Skeletal muscle satellite cell (primary cell): ENCODE results near the gene CREB5.
A peak's percentile ranks its signal among the peaks of the same experiment; 100 is the strongest.
"Not testable (repeated sequence)": the region's sequence is repeated elsewhere in the genome, so short reads cannot be mapped to it uniquely, and the experiment has no call there.

Source experiments
- H3K27me3 ChIP-seq: 2 replicates; pipeline ENCODE4 v1.7.0; 2013; ENCODE audit warnings: low read length; ENCODE audit not compliant: control insufficient read depth, insufficient read depth
- H3K36me3 ChIP-seq: 2 replicates; pipeline ENCODE4 v1.7.0; 2013; ENCODE audit warnings: mild to moderate bottlenecking, control low read depth, low read length; ENCODE audit not compliant: insufficient read depth
- H3K4me1 ChIP-seq: 2 replicates; pipeline ENCODE4 v1.7.0; 2013; ENCODE audit warnings: low read length; ENCODE audit not compliant: control insufficient read depth, insufficient read depth
- H3K4me2 ChIP-seq: 2 replicates; pipeline ENCODE4 v1.7.0; 2013; ENCODE audit warnings: mild to moderate bottlenecking, low read length
- H3K4me3 ChIP-seq: 2 replicates; pipeline ENCODE4 v1.7.0; 2013; ENCODE audit warnings: low read length
- H3K9ac ChIP-seq: 2 replicates; pipeline ENCODE4 v1.7.0; 2013; ENCODE audit warnings: mild to moderate bottlenecking, low read depth, low read length, moderate library complexity
- H3K9me3 ChIP-seq: replicated peaks from 2 replicates; pipeline ENCODE4 v1.7.0; 2013; ENCODE audit warnings: mild to moderate bottlenecking, control low read depth, low read length

Gene CREB5

GRCh38 chr7:28608237-28608656 lies 195.9 kb downstream of the CREB5 start:
- Histone ChIP-seq H3K9ac (no peak overlapping the region), H3K4me3 (no peak overlapping the region), H3K4me1 (peaks cover 10% of the 10 kb centered on the region), H3K36me3 (no peaks in the 10 kb centered on the region), H3K9me3 (no peaks in the 10 kb centered on the region), H3K4me2 (no peak overlapping the region), H3K27me3 (no peaks in the 10 kb centered on the region)

- no peaks in the 10 kb centered on the region for H3K9me3 ChIP-seq
- no peak overlapping the region for H3K4me3 ChIP-seq
- H3K4me2 ChIP-seq = no peak overlapping the region
- H3K9ac ChIP-seq = no peak overlapping the region
- no peaks in the 10 kb centered on the region for H3K36me3 ChIP-seq
- H3K4me1 ChIP-seq = peaks cover 10% of the 10 kb centered on the region
- no peaks in the 10 kb centered on the region for H3K27me3 ChIP-seq
These were observed 196.4 kb downstream of the CREB5 start for GRCh38 chr7:28608731-28609130.

- no peaks in the 10 kb centered on the region for H3K36me3 ChIP-seq
- peaks cover 10% of the 10 kb centered on the region for H3K4me1 ChIP-seq
- H3K27me3 ChIP-seq = no peaks in the 10 kb centered on the region
- H3K4me3 ChIP-seq = no peak overlapping the region
- no peak overlapping the region for H3K4me2 ChIP-seq
- H3K9me3 ChIP-seq = no peaks in the 10 kb centered on the region
- no peak overlapping the region for H3K9ac ChIP-seq
These were observed 197.3 kb downstream of the CREB5 start for GRCh38 chr7:28609608-28610007.

- H3K4me3 ChIP-seq, H3K9ac ChIP-seq, H3K4me2 ChIP-seq, H3K27me3 ChIP-seq, H3K4me1 ChIP-seq, H3K9me3 ChIP-seq, H3K36me3 ChIP-seq: not testable (repeated sequence)
These were observed 199.1 kb downstream of the CREB5 start for GRCh38 chr7:28611399-28611897.

GRCh38 chr7:28613262-28613661 lies 200.9 kb downstream of the CREB5 start:
- Histone ChIP-seq H3K4me1 (peaks cover 10% of the 10 kb centered on the region), H3K9ac (no peak overlapping the region), H3K9me3 (no peaks in the 10 kb centered on the region), H3K36me3 (no peaks in the 10 kb centered on the region), H3K4me3 (no peak overlapping the region), H3K4me2 (no peak overlapping the region), H3K27me3 (no peaks in the 10 kb centered on the region)

- Histone ChIP-seq H3K4me1 (no peaks in the 10 kb centered on the region), H3K9ac (no peak overlapping the region), H3K4me3 (no peak overlapping the region), H3K9me3 (no peaks in the 10 kb centered on the region), H3K36me3 (no peaks in the 10 kb centered on the region), H3K27me3 (no peaks in the 10 kb centered on the region), H3K4me2 (no peak overlapping the region)
These were observed 202.8 kb downstream of the CREB5 start for GRCh38 chr7:28615091-28615490.

- H3K9me3 ChIP-seq = no peaks in the 10 kb centered on the region
- no peaks in the 10 kb centered on the region for H3K4me1 ChIP-seq
- H3K36me3 ChIP-seq = no peaks in the 10 kb centered on the region
- no peak overlapping the region for H3K4me3 ChIP-seq
- no peak overlapping the region for H3K4me2 ChIP-seq
- H3K27me3 ChIP-seq = no peaks in the 10 kb centered on the region
- H3K9ac ChIP-seq = no peak overlapping the region
These were observed 205.1 kb downstream of the CREB5 start for GRCh38 chr7:28617308-28617880.

GRCh38 chr7:28618383-28618782 lies 206.1 kb downstream of the CREB5 start:
- H3K27me3 ChIP-seq = no peaks in the 10 kb centered on the region

GRCh38 chr7:28619256-28619655 lies 206.9 kb downstream of the CREB5 start:
- no peaks in the 10 kb centered on the region for H3K27me3 ChIP-seq
- H3K4me1 ChIP-seq = peaks cover 11% of the 10 kb centered on the region
- H3K9me3 ChIP-seq = no peaks in the 10 kb centered on the region
- H3K36me3 ChIP-seq = no peaks in the 10 kb centered on the region
- no peak overlapping the region for H3K4me2 ChIP-seq
- no peak overlapping the region for H3K9ac ChIP-seq
- H3K4me3 ChIP-seq = no peak overlapping the region

More at GRCh38 chr7:28618383-28618782, 206.1 kb downstream of the CREB5 start:
- no peaks in the 10 kb centered on the region for H3K36me3 ChIP-seq
- H3K4me3 ChIP-seq = no peak overlapping the region
- no peak overlapping the region for H3K9ac ChIP-seq
- peaks cover 4% of the 10 kb centered on the region for H3K4me1 ChIP-seq
- H3K9me3 ChIP-seq = no peaks in the 10 kb centered on the region
- no peak overlapping the region for H3K4me2 ChIP-seq

- Histone ChIP-seq H3K36me3 (no peaks in the 10 kb centered on the region), H3K9me3 (no peaks in the 10 kb centered on the region), H3K4me3 (no peak overlapping the region), H3K27me3 (no peaks in the 10 kb centered on the region), H3K4me1 (peaks cover 16% of the 10 kb centered on the region), H3K4me2 (no peak overlapping the region), H3K9ac (no peak overlapping the region)
These were observed 209.1 kb downstream of the CREB5 start for GRCh38 chr7:28621369-28621841.

- peak overlapping the region; percentile 25 for H3K9ac ChIP-seq
- H3K36me3 ChIP-seq = no peaks in the 10 kb centered on the region
- H3K27me3 ChIP-seq = no peaks in the 10 kb centered on the region
- H3K4me3 ChIP-seq = no peak overlapping the region
- peaks cover 34% of the 10 kb centered on the region for H3K4me1 ChIP-seq
- H3K4me2 ChIP-seq = peak overlapping the region; percentile 40
- no peaks in the 10 kb centered on the region for H3K9me3 ChIP-seq
These were observed 210.9 kb downstream of the CREB5 start for GRCh38 chr7:28623105-28623730.

GRCh38 chr7:28623863-28624262 lies 211.5 kb downstream of the CREB5 start:
- H3K4me2 ChIP-seq = peak overlapping the region; percentile 2
- peaks cover 40% of the 10 kb centered on the region for H3K4me1 ChIP-seq
- H3K9ac ChIP-seq = peak overlapping the region; percentile 25
- H3K27me3 ChIP-seq = no peaks in the 10 kb centered on the region
- no peak overlapping the region for H3K4me3 ChIP-seq
- no peaks in the 10 kb centered on the region for H3K9me3 ChIP-seq
- no peaks in the 10 kb centered on the region for H3K36me3 ChIP-seq
